HEK293T (cell line): ENCODE data around the gene RAB22A.

Experiments used
- ARNT ChIP-seq: fragments of 450-650 bp; IDR thresholded peaks from 2 replicates; pipeline ENCODE4 v1.6.1; 2017; ENCODE audit warnings: mild to moderate bottlenecking
- BHLHE40 ChIP-seq: fragments of 450-650 bp; IDR thresholded peaks from 2 replicates; pipeline ENCODE4 v1.6.1; 2016; ENCODE audit warnings: mild to moderate bottlenecking, moderate library complexity, borderline replicate concordance
- CTBP1 ChIP-seq: fragments of 450-650 bp; IDR thresholded peaks from 2 replicates; pipeline ENCODE4 v1.6.1; 2016; ENCODE audit warnings: borderline replicate concordance
- ELF4 ChIP-seq: fragments of 450-650 bp; IDR thresholded peaks from 2 replicates; pipeline ENCODE4 v1.6.1; 2017; ENCODE audit warnings: antibody characterized with exemption
- FOXA1 ChIP-seq: fragments of 450-650 bp; IDR thresholded peaks from 2 replicates; pipeline ENCODE4 v1.6.1; 2016; ENCODE audit warnings: mild to moderate bottlenecking
- FOXK2 ChIP-seq: fragments of 450-650 bp; IDR thresholded peaks from 2 replicates; pipeline ENCODE4 v1.6.1; 2016; ENCODE audit warnings: mild to moderate bottlenecking
- FOXM1 ChIP-seq: fragments of 450-650 bp; IDR thresholded peaks from 2 replicates; pipeline ENCODE4 v1.6.1; 2017; ENCODE audit warnings: mild to moderate bottlenecking, borderline replicate concordance
- HDGF ChIP-seq: fragments of 450-650 bp; IDR thresholded peaks from 2 replicates; pipeline ENCODE4 v1.6.1; 2017; ENCODE audit warnings: antibody characterized with exemption, borderline replicate concordance
- L3MBTL2 ChIP-seq: fragments of 450-650 bp; conservative IDR thresholded peaks from 2 replicates; pipeline ENCODE4 v1.6.1; 2016; ENCODE audit warnings: mild to moderate bottlenecking
- NFRKB ChIP-seq: fragments of 450-650 bp; IDR thresholded peaks from 2 replicates; pipeline ENCODE4 v1.6.1; 2016; ENCODE audit warnings: mild to moderate bottlenecking, moderate library complexity
- SP1 ChIP-seq: fragments of 450-650 bp; IDR thresholded peaks from 2 replicates; pipeline ENCODE4 v1.6.1; 2017
- SUZ12 ChIP-seq: fragments of 450-650 bp; IDR thresholded peaks from 2 replicates; pipeline ENCODE4 v1.6.1; 2016; ENCODE audit warnings: mild to moderate bottlenecking
- TARDBP ChIP-seq: fragments of 450-650 bp; IDR thresholded peaks from 2 replicates; pipeline ENCODE4 v1.6.1; 2016
- TF ChIP-seq, protein P1 (sequence below): fragments of 450-650 bp; IDR thresholded peaks from 2 replicates; pipeline ENCODE4 v1.6.1; 2016

DNA sequence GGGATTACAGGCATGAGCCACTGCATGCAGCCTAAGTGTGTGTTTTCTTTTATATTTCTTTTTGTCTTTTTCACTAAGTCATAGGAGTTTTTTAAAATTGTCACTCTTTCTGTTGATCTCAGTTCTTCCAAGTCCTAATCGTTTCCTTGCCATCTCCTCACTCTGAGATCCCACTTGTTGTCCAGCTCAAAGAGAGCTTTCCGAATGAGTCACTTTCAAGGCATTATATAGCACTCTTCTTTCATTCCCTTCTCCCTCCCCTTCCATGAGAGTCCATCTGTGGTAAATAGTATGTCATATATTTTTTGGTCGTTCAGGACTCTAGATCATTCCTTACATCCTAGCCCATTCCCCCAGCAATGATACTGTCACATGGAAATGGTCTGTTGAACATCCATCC lies 83.8 kb downstream of the RAB22A start:
- TF ChIP-seq FOXM1 (no peak), BHLHE40 (no peak), ELF4 (no peak), HDGF (no peak), FOXK2 (no peak), SP1 (no peak), L3MBTL2 (no peak), FOXA1 (no peak), NFRKB (no peak), SUZ12 (no peak), TARDBP (no peak), CTBP1 (no peak), ARNT (no peak)
- TF ChIP-seq, protein P1, sequence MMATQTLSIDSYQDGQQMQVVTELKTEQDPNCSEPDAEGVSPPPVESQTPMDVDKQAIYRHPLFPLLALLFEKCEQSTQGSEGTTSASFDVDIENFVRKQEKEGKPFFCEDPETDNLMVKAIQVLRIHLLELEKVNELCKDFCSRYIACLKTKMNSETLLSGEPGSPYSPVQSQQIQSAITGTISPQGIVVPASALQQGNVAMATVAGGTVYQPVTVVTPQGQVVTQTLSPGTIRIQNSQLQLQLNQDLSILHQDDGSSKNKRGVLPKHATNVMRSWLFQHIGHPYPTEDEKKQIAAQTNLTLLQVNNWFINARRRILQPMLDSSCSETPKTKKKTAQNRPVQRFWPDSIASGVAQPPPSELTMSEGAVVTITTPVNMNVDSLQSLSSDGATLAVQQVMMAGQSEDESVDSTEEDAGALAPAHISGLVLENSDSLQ, result no peak
